Nephron progenitor cell (in vitro differentiated cells): Measurements from ENCODE around the gene NOS1AP.

ENCODE experiments used
- DNase-seq: peaks from one replicate; pipeline ENCODE4 v3.0.0; 2021
- H3K27ac Mint-ChIP-seq: 2 replicates; pipeline ENCODE4 v1.8.0; 2021; ENCODE audit warnings: mild to moderate bottlenecking, moderate library complexity, mixed read lengths
- H3K27me3 Mint-ChIP-seq: 2 replicates; pipeline ENCODE4 v1.8.0; 2021; ENCODE audit warnings: mild to moderate bottlenecking, low read depth, mixed read lengths; ENCODE audit not compliant: poor library complexity
- H3K36me3 Mint-ChIP-seq: 2 replicates; pipeline ENCODE4 v1.8.0; 2021; ENCODE audit warnings: low read depth, mixed read lengths
- H3K4me1 Mint-ChIP-seq: 2 replicates; pipeline ENCODE4 v1.8.0; 2021; ENCODE audit warnings: mixed read lengths
- H3K4me3 Mint-ChIP-seq: 2 replicates; pipeline ENCODE4 v1.8.0; 2021; ENCODE audit warnings: mild to moderate bottlenecking, moderate library complexity, mixed read lengths
- H3K9me3 Mint-ChIP-seq: 2 replicates; pipeline ENCODE4 v1.8.0; 2021; ENCODE audit warnings: mild to moderate bottlenecking, moderate library complexity, mixed read lengths
- CTCF ChIP-seq: fragments of 200-600 bp; sonication (generic); IDR thresholded peaks from 2 replicates; pipeline ENCODE4 v1.5.0; 2021; ENCODE audit warnings: antibody characterized with exemption

The NOS1AP gene

GRCh38 chr1:162327144-162327787, 257.8 kb downstream of the NOS1AP start:
- Mint-ChIP-seq H3K27me3 (peaks cover 5% of the 10 kb centered on the region), H3K9me3 (no peaks in the 10 kb centered on the region), H3K36me3 (no peaks in the 10 kb centered on the region), H3K4me3 (no peak overlapping the region), H3K27ac (no peak overlapping the region), H3K4me1 (peaks cover 4% of the 10 kb centered on the region)
- no peak for DNase-seq
- no peak for TF ChIP-seq CTCF

- Mint-ChIP-seq H3K4me1 (peaks cover 4% of the 10 kb centered on the region), H3K9me3 (no peaks in the 10 kb centered on the region), H3K27me3 (peaks cover 4% of the 10 kb centered on the region), H3K4me3 (no peak overlapping the region), H3K27ac (no peak overlapping the region), H3K36me3 (no peaks in the 10 kb centered on the region)
- TF ChIP-seq CTCF, result no peak
- DNase-seq, result no peak
Observed at GRCh38 chr1:162327788-162328165, 258.3 kb downstream of the NOS1AP start.

GRCh38 chr1:162328512-162328911, 259.0 kb downstream of the NOS1AP start:
- Mint-ChIP-seq H3K4me3 (no peak overlapping the region), H3K9me3 (no peaks in the 10 kb centered on the region), H3K27ac (no peak overlapping the region), H3K4me1 (peaks cover 4% of the 10 kb centered on the region), H3K27me3 (peaks cover 4% of the 10 kb centered on the region), H3K36me3 (no peaks in the 10 kb centered on the region)
- no peak for DNase-seq
- no peak for TF ChIP-seq CTCF

- Mint-ChIP-seq H3K36me3 (no peaks in the 10 kb centered on the region), H3K27ac (no peak overlapping the region), H3K4me3 (no peak overlapping the region), H3K4me1 (peaks cover under 1% of the 10 kb centered on the region), H3K9me3 (no peaks in the 10 kb centered on the region), H3K27me3 (peaks cover under 1% of the 10 kb centered on the region)
- no peak for TF ChIP-seq CTCF
- DNase-seq, result no peak
Observed at GRCh38 chr1:162329826-162330225, 260.3 kb downstream of the NOS1AP start.

- H3K4me3 Mint-ChIP-seq, result no peak overlapping the region
- no peaks in the 10 kb centered on the region for H3K9me3 Mint-ChIP-seq
- H3K4me1 Mint-ChIP-seq, result no peaks in the 10 kb centered on the region
- no peak overlapping the region for H3K27ac Mint-ChIP-seq
- no peak for DNase-seq
- no peaks in the 10 kb centered on the region for H3K36me3 Mint-ChIP-seq
- TF ChIP-seq CTCF, result no peak
- no peaks in the 10 kb centered on the region for H3K27me3 Mint-ChIP-seq
Observed at GRCh38 chr1:162333991-162334390, 264.5 kb downstream of the NOS1AP start.

GRCh38 chr1:162335126-162335525, 265.6 kb downstream of the NOS1AP start:
- no peaks in the 10 kb centered on the region for H3K9me3 Mint-ChIP-seq
- no peak overlapping the region for H3K4me3 Mint-ChIP-seq
- H3K36me3 Mint-ChIP-seq, result no peaks in the 10 kb centered on the region
- no peaks in the 10 kb centered on the region for H3K4me1 Mint-ChIP-seq
- no peak for TF ChIP-seq CTCF
- no peak for DNase-seq
- peak overlapping the region; percentile 47 for H3K27ac Mint-ChIP-seq
- H3K27me3 Mint-ChIP-seq, result no peaks in the 10 kb centered on the region
